Measurements from ENCODE around the gene BRAT1.

The BRAT1 gene

DNA sequence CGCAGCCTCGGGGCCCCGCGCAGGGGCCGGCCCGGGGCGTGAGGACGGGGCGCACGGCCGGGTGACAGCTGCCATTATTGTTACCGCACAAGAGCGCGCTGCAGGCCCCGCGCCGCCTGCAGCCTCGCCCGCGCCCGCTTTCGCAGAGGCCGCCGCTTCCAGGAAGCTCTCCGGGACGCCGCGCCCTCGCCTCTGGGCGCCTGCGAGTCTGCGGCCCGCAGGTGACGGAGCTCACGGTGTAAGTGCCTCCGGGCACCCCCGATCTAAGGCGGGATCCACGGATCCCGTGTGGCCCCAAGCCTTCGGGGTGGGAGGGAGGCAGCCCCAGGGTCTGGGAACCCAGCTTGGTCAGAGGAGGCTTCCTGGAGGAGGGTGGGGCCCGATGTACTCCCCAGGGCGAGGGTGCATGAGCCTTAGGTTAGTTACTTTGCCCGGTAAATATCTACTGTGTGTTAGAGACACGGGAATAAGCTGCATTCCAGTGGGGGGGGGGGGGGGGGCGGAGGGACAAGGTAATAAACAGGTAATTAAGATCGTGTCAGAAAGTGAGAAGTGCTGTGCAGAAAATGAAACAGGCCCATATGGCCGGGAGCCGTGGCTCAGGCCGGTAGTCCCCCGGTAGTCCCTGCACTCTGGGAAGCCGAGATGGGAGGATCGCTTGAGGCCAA is 4.1 kb upstream of the BRAT1 start:
- DNase-seq (ENCODE audit: low read depth in 2 of 2), result no peak

DNA sequence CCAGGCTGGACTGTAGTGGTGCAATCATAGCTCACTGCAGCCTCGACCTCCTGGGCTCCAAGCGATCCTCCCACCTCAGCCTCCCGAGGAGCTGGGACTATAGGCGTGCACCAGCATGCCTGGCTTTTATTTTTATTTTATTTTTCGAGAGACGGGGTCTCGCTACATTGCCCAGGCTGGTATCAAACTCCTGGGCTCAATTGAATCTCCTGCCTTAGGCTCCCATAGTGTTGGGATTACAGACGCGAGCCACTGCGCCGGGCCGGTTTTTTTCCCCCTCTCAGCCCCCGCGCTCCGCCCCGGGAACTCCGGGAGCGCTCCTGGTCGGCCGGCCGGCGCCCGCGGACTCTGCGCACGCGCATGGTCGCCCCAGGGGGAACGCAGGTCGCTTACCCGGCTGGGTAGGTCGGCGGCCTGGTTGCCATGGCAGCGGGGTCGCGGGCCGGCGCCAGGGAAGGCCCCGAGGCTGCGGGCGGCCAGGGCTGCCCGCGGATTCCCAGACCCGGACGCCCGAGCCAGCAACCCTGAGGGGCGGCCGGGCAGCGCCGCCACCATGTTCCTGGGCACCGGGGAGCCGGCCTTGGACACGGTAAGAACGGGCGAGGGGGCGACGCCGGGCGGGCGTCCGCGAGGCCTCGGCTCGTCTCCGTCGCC is 3.4 kb upstream of the BRAT1 start, which contains the start of gene IQCE:
Gene IQCE (plus strand): TSS at position 351 of the 654 bp plus-strand sequence. CDS start 203 bp downstream, at position 554.
- peak; percentile 85 to 86 for DNase-seq (ENCODE audit: low read depth in 2 of 2)

DNA sequence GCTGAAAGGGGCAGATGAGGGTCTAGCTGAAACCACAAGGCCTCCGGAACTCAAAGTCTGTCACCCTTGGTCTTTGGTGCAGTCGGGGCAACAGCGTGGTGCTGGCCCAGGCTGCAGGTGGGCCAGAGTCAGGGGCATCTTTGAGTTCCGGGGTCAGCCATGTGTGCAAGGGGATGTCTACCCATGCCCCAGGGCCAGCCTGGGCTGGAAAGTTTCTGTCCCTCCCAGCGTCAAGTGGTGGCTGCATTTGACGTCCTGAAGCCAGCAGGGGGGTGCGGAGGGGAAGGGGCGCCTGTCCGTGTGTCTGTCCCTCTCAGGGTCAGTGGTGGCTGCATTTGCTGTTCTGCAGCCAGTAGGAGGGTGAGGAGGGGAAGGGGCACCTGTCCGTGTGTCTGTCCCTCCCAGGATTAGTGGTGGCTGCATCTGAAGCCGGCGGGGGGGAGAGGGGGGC is 638 bp downstream of the BRAT1 start:
- DNase-seq (ENCODE audit: low read depth in 2 of 2), result no peak

DNA sequence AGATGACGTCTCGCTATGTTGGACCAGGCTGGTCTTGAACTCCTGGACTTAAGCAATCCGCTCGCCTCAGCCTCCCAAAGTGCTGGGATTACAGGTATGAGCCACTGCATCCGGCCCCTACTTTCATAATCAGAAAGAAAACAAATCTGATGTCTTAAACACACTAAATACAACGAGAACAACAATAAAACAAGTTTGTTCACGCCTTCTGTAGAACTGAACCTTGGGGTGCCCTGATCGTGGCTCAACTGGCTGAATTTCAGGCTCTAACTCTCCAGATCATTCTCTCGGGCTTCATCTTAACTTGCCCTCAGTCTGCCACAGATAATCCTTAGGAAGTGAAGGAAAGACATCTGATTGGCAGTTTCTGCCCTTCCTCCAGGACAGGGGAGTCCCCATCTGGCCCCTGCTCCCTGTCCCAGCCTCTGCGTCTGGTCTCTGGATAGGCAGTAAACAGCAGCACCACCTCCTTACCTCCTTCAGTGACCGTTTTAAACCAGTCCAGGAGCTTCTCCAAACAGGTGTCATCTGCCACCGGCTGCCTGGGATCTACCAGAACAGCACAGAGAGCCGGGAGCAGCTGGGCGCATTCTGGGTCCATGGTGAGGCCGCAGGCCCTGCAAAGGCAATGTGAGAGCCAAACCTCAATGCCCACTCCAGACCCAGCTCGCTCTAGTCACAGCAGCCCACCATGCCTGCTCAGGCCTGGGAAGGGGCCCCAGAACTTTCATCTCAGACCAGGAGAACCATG is 1.3 kb downstream of the BRAT1 start:
- no peak for DNase-seq (ENCODE audit: low read depth in 2 of 2)

DNA sequence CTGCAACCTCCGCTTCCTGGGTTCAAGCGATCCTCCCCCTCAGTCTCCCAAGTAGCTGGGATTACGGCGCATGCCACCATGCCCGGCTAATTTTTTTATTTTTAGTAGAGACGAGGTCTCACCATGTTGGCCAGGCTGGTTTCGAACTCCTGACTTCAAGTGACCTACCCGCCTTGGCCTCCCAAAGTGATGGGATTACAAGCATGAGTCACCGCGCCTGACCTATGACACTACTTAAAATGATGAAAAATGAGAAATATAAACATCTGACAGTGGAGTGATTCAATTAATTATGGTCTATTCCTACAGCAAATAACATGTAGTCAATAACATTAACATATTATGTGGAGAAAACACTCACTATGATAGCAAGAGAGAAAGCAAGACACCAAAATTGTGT is 2.2 kb downstream of the BRAT1 start:
- DNase-seq (ENCODE audit: low read depth in 2 of 2), result no peak

DNA sequence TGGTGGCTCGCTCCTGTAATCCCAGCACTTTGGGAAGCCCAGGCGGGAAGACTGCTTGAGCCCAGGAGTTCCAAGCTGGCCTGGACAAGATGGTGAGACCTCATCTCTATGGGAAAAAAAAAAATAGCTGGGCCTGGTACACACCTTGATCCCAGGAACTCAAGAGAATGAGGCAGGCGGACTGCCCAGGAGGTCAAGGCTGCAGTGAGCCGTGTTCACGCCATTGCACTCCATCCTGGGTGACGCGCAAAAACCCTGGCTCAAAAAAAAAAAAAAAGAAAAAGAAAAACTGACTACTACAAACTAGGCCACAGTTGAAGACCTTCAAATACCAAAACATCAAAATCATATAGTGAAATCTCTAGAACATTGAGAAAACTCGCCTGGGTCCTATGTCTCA is 3.9 kb downstream of the BRAT1 start:
- no peak for DNase-seq (ENCODE audit: low read depth in 2 of 2)

DNA sequence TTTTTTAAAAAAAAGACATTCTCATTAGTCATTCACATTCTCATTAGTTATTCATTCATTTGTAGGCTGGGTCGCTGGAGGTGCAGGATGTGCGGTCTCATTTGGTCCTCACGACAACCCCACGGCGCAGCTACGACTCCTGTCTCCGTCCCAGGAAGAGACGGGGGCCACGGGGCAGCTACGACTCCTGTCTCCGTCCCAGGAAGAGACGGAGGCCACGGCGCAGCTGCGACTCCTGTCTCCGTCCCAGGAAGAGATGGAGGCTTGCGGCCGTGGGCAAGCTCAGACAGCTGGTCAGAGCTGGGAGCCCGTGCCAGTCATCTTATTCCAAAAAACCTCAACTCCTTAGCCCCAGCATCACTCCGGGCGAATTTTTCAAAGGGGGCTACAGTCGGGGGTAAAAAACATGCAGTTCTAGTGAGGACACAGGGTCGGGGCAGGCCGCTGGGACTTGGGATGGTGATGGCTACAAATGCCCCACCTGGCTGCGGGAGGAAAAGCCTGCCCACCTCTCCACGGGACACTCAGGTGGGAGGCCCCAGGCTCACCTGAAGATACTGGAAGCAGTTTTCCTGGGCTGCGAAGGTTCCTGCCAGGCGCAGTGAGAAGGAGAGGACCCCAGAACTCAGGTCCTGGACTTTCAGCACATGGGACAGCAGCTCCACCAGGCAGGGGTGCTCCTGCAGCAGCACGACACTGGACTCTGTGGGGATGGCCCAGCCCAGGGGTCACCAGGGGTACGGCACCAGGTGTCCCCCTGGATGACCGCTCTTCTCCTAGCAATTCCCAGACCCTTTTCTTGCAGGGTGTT is 8.3 kb downstream of the BRAT1 start:
- no peak for DNase-seq (ENCODE audit: low read depth in 2 of 2)

DNA sequence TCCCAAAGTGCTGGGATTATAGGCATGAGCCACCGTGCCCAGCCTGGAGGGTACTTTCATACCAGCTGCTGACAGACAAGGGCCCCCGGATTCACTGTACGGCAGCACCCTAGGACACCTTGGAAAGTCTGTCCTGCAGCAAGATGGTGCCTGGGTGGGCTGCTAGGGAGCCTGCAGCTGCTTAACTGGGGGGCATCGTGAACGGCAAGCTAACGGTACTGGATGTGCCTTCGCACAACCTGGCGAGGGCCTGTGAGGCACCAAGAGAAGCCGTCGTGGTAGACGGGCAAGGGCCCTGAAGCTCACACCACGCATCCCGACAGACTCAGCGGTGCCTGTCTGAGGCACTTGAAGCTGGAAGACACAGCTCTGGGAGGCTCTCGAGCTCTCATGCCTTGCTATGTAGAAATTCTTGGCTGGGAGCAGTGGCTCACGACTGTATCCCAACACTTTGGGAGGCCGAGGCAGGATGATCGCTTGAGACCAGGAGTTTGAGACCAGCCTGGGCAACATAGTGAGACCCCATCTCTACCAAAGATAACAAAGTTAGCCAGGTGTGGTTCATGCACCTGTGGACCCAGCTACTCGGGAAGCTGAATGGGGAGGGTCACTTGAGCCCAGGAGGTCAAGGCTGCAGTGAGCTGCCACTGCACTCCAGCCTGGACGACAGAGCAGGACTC is 9.4 kb downstream of the BRAT1 start:
- no peak for DNase-seq (ENCODE audit: low read depth in 2 of 2)

DNA sequence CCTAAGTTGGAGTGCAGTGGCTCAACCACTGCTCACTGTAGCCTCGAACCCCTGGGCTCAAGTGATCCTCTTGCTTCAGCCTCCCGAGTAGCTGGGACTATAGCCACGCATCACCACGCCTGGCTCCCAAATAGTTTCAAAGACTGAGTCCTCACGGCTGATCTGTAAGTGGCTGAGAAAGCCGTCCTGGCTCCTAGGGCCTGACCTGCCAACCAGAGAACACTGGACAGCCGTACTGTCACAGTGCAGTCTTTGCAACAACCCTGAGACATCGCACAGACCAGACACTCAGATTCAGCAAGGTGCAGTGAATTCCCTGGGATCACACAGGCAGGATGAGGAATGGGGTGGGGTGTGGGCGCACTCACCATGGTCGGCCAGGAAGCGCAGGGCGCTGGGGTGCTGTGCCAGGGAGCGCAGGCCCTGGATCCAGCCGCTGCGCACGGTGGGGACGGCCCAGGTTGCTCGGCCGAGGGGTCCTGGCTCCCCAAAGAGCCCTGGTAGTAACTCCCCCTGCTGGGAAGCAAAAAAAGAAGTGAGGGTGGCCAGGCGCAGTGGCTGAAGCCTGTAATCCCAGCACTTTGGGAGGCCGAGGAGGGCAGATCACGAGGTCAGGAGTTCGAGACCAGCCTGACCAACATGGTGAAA is 10.7 kb downstream of the BRAT1 start:
- no peak for DNase-seq (ENCODE audit: low read depth in 2 of 2)

DNA sequence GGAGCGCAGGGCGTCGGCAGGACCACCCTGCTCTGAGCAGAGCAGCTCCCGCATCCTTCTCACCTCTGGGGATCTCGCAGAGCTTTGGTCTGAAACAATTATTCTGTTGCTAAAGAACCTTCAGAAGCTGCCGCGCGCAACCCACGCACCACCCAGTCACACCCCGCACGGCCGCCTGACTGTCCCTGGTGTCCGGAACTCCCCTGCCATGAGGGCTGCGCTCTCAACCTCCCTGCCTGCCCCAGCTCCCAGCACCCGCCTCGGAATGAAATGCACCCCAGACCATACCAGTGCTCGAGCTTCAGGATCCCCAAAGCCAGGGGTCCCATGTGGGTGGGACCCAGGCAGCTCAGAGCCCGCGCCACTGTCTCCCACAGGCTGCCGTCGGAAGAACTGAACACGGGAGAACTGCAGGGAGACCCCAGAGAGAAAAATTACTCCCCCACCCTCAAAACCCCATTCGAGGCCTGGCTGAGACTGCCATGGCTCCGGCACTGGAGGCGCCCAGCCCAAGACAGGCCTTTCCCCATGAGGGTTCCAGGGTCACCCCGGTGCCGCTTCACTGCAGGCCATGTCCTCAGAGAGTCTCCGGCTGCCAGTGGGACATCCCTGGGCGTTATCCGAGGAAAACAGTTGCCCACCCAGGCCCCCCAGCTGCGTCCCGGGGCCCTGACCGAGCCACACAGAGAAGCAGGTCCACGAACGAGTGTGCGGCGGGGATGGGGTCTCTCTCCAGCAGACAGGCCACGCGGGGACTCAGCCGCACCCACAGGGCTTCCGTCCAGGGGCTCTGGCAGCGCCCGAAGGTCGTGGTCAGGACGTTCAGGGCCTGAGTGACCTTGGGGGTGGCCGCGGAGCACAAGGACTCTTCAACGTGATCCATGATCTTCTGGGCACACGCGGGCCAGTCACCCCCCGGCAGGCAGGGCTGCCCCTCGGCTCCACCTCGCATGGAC is 12.1 kb downstream of the BRAT1 start:
- DNase-seq (ENCODE audit: low read depth in 2 of 2), result no peak

DNA sequence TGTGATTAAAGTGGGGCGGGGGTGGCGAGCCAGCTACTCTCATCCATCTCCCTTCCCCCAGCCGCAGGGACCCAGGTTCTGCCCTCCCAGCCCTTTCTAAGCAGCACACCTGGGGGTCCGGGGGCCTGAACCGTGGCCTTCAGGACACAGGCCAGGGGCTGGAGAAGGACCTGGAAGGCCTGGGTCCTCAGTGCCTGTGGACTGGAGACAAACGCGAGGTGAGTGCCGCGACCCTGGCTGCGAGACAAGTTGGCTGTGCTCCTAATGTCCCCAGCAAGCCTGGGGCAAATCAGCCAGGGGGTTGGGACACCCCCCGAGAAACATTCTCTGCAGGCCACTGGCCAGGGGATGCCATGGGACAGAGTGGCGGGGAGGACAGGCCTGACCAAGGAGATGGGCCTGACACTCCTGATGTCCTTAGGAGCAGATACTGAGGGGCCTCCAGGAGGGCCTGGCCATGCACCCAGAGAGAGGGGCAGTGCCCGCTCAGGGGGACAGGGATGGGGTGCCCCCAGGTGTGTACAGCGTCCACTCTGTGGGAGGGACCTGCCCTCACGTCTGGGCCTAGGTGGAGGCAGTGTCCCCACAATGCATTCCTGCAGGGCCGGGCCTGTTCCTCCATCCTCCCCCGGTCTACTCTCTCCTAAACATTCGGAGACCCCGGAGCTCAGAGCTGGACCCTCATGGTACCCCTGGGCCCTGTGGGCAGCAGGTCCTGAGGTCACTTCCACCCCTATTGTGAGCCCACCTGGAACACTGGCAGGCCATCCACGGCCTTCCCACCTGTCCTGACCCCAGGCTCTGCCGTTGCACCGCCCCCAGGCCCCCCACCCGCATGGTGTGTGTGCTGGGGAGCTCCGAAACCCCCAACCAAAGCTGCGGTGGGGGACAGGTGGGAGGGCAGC is 13.1 kb downstream of the BRAT1 start:
- DNase-seq (ENCODE audit: low read depth in 2 of 2), result no peak

DNA sequence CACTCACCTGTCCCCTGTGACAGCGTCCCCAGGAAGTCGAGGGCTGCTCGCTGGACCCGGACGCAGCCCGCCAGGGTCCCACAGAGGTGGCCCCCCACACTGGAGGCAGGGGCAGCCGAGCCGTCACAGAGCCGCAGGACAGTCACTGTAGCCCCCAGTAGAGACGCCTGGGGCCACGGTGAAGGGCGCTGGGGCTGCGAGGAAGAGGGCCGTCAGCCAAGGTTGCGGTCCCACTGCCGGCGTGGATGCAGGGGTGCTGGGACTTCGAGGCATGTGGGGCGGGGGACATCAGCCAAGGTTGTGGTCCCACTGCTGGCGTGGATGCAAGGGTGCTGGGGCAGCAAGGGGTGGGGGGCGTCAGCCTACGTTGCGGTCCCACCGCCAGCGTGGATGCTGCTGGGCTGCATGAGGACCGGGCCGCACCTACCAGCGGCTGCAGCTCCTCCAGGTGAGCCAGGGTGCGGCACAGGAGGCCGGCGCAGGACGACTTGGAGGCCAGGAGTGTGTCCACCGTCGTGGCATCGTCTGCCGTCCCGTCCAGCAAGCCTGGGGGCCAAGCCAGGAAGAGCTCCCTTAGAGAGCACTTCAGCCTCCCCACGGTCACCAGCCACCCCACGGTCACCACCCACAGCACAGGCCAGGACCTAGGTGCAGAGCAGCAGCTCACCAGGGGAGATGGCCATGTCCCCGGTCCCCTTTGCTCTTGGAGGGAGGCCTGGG is 13.9 kb downstream of the BRAT1 start:
- no peak for DNase-seq (ENCODE audit: low read depth in 2 of 2)

DNA sequence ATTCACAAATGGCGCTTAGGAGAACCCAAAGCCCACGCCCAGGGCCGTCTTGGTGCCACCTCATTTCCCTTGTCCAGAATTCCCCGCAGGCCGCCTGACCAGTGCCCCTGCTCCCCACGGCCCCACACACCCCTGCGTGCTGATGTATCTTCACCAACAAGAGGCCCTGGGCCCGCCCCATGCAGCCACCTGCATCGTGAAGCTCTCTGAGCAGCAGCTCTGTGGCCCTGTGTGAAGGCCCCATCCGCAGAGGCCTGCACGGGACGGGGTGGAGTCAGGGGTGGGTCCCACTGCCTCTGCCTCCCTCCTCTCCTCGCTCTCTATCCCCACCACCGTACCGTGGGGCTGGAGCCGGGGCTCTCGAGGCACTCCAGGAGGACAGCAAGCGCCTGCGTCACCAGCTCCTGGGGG is 14.7 kb downstream of the BRAT1 start:
- DNase-seq (ENCODE audit: low read depth in 2 of 2), result no peak

DNA sequence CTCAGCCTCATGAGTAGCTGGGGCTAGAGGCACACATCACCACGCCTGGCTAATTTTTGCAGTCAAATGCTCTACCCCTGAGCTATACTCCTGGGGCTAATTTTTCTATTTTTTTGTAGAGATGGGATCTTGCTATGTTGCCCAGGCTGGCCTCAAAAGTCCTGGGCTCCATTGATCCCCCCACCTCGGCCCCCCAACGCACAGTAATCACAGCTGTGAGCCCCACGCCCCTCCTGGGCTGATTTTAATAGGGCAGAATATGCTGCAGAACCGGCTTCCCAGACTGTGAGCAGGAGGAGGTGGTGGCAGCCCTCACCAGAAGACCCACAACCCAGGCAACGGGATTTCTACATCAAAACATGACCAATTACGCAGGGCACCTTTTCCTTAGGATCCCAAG is 15.2 kb downstream of the BRAT1 start:
- DNase-seq (ENCODE audit: low read depth in 2 of 2), result no peak

DNA sequence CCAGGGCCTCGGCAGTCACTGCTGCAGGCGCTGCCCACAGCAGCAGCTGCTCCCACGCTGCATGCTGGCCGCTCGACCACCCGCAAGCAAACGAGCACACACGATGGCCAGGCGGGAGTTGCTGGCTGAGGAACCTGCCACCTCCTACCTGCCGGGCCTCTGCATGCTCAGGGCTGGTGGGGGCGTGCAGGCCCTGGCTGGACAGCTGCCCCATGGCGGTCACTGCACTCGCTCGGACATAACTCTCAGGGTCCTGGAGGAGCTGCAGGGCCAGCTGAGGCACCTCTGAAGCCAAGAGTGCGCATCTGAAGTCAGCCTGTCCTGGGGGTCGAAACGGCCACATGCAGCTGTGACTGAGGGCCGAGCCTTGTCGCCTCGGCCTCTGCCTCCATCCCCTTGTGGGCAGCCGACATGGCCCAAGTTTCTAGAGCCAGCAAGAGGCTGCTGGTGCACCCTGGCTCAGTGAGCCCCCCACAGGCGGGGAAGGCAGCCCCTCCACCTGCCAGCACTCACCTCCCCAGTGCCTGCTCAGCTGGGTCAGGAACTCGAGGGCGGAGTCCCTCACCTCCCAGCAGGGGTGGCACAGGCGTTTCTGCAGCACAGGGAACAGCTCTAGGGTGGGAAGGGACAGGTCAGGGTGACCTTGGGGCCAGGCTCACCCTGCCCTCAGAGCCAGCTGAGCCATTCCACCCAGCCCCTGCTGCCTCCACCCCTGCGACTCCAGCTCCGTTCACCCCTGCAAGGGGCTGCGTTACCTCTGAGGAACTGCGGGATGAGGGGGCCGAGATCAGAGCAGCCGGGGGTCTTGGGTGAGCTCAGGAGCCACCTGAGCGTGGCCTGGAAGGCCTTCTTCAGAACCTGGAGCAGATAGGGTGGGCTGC is 16.1 kb downstream of the BRAT1 start:
- no peak for DNase-seq (ENCODE audit: low read depth in 2 of 2)

DNA sequence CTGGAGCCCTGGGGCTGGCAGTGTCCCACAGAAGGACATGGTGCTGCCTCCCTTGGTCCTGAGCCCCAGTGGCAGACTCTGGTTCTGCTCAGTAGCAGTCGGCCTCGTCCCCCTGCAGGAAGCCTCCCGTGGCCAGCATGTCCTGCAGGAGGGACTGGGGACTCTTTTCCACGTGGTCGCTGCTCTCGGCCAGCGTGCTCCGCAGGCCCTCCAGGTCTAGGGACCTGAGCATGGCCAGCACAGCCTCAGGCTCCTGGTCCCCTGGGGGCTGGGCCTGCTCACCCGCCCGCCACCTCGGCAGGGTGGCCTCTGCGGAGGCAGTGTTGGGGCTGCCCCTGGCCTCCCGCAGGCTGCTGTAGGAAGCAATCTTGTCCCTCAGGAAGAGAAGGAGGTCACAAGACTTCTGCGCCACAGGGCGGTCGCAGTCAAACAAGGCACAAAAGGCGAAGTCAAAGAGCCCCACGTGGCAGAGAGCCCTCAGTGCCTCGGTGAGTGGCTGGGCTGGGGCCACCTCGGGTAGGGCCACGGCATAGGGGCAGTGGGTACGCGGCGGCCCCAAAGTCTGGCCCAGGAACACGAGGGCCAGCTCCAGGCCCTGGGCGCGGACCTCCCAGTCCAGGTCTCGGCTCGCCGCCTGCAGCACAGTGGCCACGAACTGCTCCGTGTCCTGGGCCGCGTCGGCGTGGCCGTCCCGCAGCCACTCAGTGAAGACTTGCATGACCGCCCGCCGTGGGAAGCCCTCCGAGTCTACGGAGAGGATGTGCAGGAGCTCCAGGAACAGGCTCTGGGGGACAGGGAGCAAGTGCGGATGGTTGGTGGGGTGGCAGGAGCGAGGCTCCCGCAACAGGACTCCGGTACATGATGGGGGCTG is 17.1 kb downstream of the BRAT1 start:
- no peak for DNase-seq (ENCODE audit: low read depth in 2 of 2)

Data from stimulated activated CD8-positive, alpha-beta memory T cell treated with anti-CD3 and anti-CD28 coated beads, Interleukin-7, amount 100 ng/mL, for 1 hour (primary cell).